Gastroesophageal sphincter (tissue), 4 donors: ENCODE measurements around the gene RFTN1. TPM values are rescaled to one million over a fixed set of nuclear protein-coding genes. Genes with fewer than 3 reads are reported as not detected.

Experiments used
- ATAC-seq: fragments of 150-250 bp; one replicate; pipeline ENCODE4 v1.9.1; 2016; ENCODE audit warnings: mild to moderate bottlenecking, moderate library complexity
- H3K27ac ChIP-seq, 4 donors: fragments of 200-600 bp; sonication (generic) in 3 of 4; 1 replicate in 3 of 4; 2 replicates in 1 of 4; pipeline ENCODE4 v1.5.1; 2016 to 2019
- H3K27me3 ChIP-seq: fragments of 200-600 bp; sonication (generic); one replicate; pipeline ENCODE4 v1.5.1; 2019
- H3K36me3 ChIP-seq, 2 donors: fragments of 200-600 bp; sonication (generic); one replicate each; pipeline ENCODE4 v1.5.1; 2019; ENCODE audit warnings: control low read depth in 1 of 2
- H3K4me1 ChIP-seq, 3 donors: fragments of 200-600 bp; sonication (generic); 1 replicate in 2 of 3; 2 replicates in 1 of 3; pipeline ENCODE4 v1.5.1; 2016 to 2019; ENCODE audit warnings: control low read depth in 2 of 3
- H3K4me3 ChIP-seq, 2 donors: fragments of 200-600 bp; sonication (generic); one replicate each; pipeline ENCODE4 v1.5.1; 2019; ENCODE audit warnings: mild to moderate bottlenecking in 1 of 2, moderate library complexity in 1 of 2
- H3K9me3 ChIP-seq, 3 donors: fragments of 200-600 bp; sonication (generic); one replicate each; pipeline ENCODE4 v1.5.1; 2017 to 2019; ENCODE audit warnings: control low read depth in 2 of 3
- CTCF ChIP-seq, 4 experiments: fragments of 200-600 bp in 2 of 4; fragments of 450-650 bp in 2 of 4; sonication (generic) in 1 of 4; IDR thresholded peaks; one replicate each; pipeline ENCODE4 v1.5.1; 2017 to 2019; ENCODE audit warnings: antibody characterized with exemption in 4 of 4, mild to moderate bottlenecking in 2 of 4, moderate library complexity in 2 of 4
- EP300 ChIP-seq: sonication (generic); formaldehyde crosslinking; IDR thresholded peaks from one replicate; pipeline ENCODE4 v1.6.1; 2017; ENCODE audit warnings: antibody characterized with exemption, mild to moderate bottlenecking
- POLR2A ChIP-seq, 2 donors: fragments of 450-650 bp; IDR thresholded peaks; one replicate each; pipeline ENCODE4 v1.6.1; 2017; ENCODE audit warnings: antibody characterized with exemption in 2 of 2, mild to moderate bottlenecking in 2 of 2, moderate library complexity in 1 of 2
- POLR2AphosphoS5 ChIP-seq: sonication (generic); formaldehyde crosslinking; IDR thresholded peaks from one replicate; pipeline ENCODE4 v1.6.1; 2017; ENCODE audit warnings: antibody characterized with exemption
- WGBS, 2 donors: methylation state at CpG; one replicate each; pipeline ENCODE4 v1.1.5; 2018; ENCODE audit warnings: low coverage in 1 of 2; 5-methylcytosine and 5-hydroxymethylcytosine counted together
- total RNA-seq, 4 donors: library from RNA; depleted of rRNA; stranded (reverse); fragments of >200 nt; gene quantifications; one replicate each; pipeline ENCODE4 v1.1.0, GENCODE V29; 2016

The RFTN1 gene
- total RNA-seq, 4 donors from 2014 or later: 30.6 to 110 (median 68.2) TPM

- Histone ChIP-seq H3K36me3 (peaks cover 0 to 9% of the 10 kb centered on the region in 2 donors), H3K27ac (no peak overlapping the region), H3K9me3 (no peaks in the 10 kb centered on the region), H3K27me3 (no peaks in the 10 kb centered on the region), H3K4me1 (peaks cover 0 to 28% (median 5%) of the 10 kb centered on the region in 3 donors), H3K4me3 (no peak overlapping the region)
- TF ChIP-seq POLR2AphosphoS5: no peak
- TF ChIP-seq CTCF (IDR thresholded peaks at IDR 0.05): no peak
- no peak for TF ChIP-seq POLR2A (IDR thresholded peaks at IDR 0.05)
- TF ChIP-seq EP300: no peak
- WGBS, 2 donors: 82 to 96% methylated on average over 1 of the region's 1 CpG
- ATAC-seq: no peak
These were observed 204.8 kb downstream of the RFTN1 start for GRCh38 chr3:16308727-16309126.

GRCh38 chr3:16307832-16308531, 205.5 kb downstream of the RFTN1 start:
- ATAC-seq: no peak
- no peaks in the 10 kb centered on the region for H3K9me3 ChIP-seq
- no peak for TF ChIP-seq POLR2AphosphoS5
- no peak for TF ChIP-seq CTCF (IDR thresholded peaks at IDR 0.05)
- TF ChIP-seq EP300: no peak
- TF ChIP-seq POLR2A (IDR thresholded peaks at IDR 0.05): no peak
- peak overlapping the region in 1 of 4 donors; percentile 9 for H3K27ac ChIP-seq
- 82 to 90% methylated on average over 5 of the region's 5 CpGs for WGBS, 2 donors
- no peaks in the 10 kb centered on the region for H3K27me3 ChIP-seq
- H3K4me1 ChIP-seq: peaks cover 0 to 28% (median 5%) of the 10 kb centered on the region in 3 donors
- no peak overlapping the region for H3K4me3 ChIP-seq
- peaks cover 0 to 6% of the 10 kb centered on the region in 2 donors for H3K36me3 ChIP-seq

DNA sequence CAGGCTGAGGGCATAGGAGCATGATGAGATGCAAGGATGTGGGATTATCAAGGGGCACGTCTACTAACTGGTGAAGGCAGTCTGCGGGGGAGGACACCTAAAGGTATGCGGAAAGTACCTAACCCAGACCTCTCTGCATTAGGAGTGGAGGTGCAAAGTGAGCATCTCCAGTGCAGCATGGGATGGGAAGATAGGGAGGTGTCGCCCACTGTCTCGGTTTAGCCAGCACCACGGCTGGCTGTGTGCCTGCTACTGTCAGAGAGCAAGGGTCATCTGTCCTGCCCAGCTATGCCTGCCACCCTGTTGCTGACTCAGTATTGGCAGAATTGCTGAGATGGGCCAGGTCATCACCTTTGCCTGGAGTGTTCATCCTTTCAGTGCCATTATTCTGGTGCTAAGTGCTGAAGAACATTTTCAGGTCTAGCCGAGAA, 208.4 kb downstream of the RFTN1 start:
- Histone ChIP-seq H3K4me3 (no peak overlapping the region), H3K4me1 (no peaks in the 10 kb centered on the region), H3K27ac (peak overlapping the region in 2 of 4 donors; percentile 15 to 16), H3K27me3 (no peaks in the 10 kb centered on the region), H3K36me3 (peaks cover 0 to 24% of the 10 kb centered on the region in 2 donors), H3K9me3 (no peaks in the 10 kb centered on the region)
- no peak for ATAC-seq
- TF ChIP-seq POLR2A (IDR thresholded peaks at IDR 0.05) (no peak), EP300 (no peak), CTCF (IDR thresholded peaks at IDR 0.05) (no peak), POLR2AphosphoS5 (no peak)
- 71 to 77% methylated on average over 6 of the region's 7 CpGs for WGBS, 2 donors

DNA sequence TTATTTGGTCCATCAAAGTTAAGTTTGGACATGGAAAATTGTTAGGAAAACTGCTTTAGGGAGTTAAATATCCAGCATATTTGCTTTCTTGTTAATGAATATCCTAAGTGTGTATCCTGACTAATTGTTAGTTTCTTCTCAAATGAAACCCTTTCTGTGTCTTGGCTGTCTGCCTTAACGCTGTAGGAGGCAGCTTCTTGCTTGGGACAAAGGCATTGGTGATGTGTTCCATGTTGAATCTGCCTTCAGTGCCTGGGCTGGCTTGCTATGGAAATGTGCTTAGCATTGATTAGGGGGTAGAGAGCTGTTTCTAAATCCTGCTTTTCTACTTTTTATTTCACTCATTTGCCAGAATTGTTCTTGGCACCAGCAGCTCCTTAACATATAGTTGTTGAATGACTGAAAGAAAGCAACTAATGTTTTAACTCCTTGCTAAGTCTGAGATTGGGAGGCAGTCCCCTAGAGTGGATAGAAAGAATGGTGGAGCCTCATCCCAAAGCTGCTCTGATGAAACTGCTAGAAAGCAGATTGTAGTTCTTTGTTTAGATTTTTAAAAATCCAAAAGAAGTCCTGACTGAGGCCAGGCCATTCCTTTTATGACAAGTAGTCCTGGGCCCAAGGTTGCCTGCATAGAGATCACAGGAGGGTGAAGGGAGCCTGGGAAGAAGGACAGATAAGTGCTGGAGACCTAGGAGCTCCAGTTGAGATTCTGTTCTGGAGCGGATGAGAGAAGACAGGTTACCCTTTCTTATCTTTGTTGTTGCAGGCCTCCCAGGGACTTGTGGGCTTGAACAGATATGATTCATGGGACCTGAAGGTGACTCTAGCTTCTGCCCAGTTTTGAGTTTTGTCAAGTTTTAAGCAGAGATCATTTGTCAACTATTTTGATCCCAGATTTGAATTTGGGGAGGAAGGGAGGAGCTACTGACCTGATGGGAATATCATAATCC, 209.2 kb downstream of the RFTN1 start:
- Histone ChIP-seq H3K4me1 (no peaks in the 10 kb centered on the region), H3K36me3 (peaks cover 0 to 24% of the 10 kb centered on the region in 2 donors), H3K27ac (peak overlapping the region in 1 of 4 donors; percentile 16), H3K4me3 (no peak overlapping the region), H3K27me3 (no peaks in the 10 kb centered on the region), H3K9me3 (no peaks in the 10 kb centered on the region)
- TF ChIP-seq EP300 (no peak), CTCF (IDR thresholded peaks at IDR 0.05) (no peak), POLR2A (IDR thresholded peaks at IDR 0.05) (no peak), POLR2AphosphoS5 (no peak)
- no peak for ATAC-seq
- WGBS, 2 donors: 87 to 92% methylated on average over 2 of the region's 2 CpGs
